ENCODE results near the gene SEC14L2.
"Not testable (repeated sequence)": the region's sequence is repeated elsewhere in the genome, so short reads cannot be mapped to it uniquely, and the experiment has no call there.

The SEC14L2 gene

GRCh38 chr22:30386960-30387827, 9.6 kb upstream of the SEC14L2 start, which contains the start of gene RNF215:
RNF215 (minus strand) TSS chr22:30387411; CDS start chr22:30387313, 98 bp downstream.
- no peaks in the 10 kb centered on the region for H3K9me3 Mint-ChIP-seq
- H3K4me3 Mint-ChIP-seq, result peak within 1 kb of the TSS; percentile 80 to 87
- H3K4me1 Mint-ChIP-seq, result peaks cover 21 to 38% of the 10 kb centered on the region in 2 donors
- H3K27me3 Mint-ChIP-seq, result peaks cover 5 to 6% of the 10 kb centered on the region in 2 donors
- peaks cover 0 to 7% of the 10 kb centered on the region in 2 donors for H3K36me3 Mint-ChIP-seq
- peak within 1 kb of the TSS; percentile 93 for H3K27ac Mint-ChIP-seq
- DNase-seq, result peak; percentile 76
- peak; percentile 82 to 85 for ATAC-seq (replicated peaks)

DNA sequence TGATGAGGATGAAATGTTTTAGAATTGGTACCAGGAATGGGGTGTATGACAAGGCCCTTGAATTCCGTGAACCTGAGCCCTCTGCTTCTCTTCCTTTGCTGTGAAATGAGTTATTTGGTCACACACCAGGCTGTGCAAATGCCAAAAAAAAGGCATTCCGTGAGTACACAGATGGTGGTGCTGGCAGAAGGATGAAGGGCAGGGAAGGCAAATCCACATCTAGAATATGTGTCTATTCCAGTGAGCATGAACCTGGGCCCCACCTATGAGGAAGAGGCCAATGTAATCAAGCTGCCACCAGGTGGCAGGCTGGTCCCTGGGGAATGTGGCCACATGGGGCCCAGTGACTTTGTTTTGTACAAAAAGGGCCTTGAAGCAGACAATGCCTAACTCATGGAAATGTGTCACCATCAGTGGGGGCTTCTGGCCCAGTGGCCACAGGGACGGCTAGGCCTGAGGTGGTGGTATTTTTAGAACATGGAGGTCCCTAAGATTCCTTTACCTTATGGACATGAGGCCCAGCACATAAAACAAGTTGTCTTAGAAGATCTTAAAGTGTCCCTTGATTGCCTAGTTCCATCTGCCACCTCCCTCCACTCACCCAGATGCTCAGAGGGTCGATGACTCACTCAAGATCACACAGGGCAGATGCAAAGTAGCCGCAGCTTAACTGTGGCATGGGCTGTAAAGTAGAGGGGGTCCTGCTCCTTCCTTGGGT, 5.7 kb upstream of the SEC14L2 start:
- peaks cover 29 to 48% of the 10 kb centered on the region in 2 donors for H3K4me1 Mint-ChIP-seq

DNA sequence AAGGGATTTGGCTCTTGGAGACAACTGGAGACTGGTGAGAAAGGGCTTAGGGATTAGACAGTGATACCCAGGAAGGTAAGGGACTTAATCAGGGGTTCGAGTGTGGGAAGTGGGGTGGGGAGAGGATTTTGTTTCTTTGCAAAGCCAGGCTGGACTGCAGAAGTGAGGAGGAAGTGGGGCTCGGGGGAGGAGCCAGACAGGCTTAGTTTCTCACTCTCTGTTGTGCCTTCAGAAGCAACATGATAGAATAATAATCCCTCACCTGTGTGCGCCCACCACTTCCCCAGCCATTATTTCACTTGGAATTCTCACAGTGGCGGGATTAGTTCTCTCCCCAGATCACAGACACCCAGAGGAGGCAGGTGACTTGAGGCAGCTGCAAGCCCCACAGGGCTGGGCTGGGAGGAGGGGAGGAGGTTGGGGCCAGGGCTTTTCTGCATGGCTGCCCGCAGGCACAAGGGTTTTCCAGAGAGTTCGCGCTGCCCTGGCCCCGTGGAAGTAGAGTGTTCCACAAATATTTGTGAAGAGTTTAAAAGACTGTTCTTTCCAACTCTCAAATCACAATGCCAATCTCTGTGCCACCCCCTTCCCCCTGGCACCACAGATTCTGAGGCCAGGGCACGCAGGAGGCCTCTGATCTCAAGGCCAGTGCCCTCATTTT, 4.0 kb upstream of the SEC14L2 start:
- ATAC-seq (replicated peaks) (no peak), DNase-seq (no peak)
- Mint-ChIP-seq H3K36me3 (no peaks in the 10 kb centered on the region), H3K4me3 (no peak overlapping the region), H3K27ac (peak overlapping the region; percentile 25), H3K27me3 (peaks cover 20 to 26% of the 10 kb centered on the region in 2 donors), H3K4me1 (peaks cover 30 to 50% of the 10 kb centered on the region in 2 donors), H3K9me3 (no peaks in the 10 kb centered on the region)

More for the DNA sequence above, 5.7 kb upstream of the SEC14L2 start:
- H3K4me3 Mint-ChIP-seq, result no peak overlapping the region
- H3K27me3 Mint-ChIP-seq, result peaks cover 12 to 15% of the 10 kb centered on the region in 2 donors
- peak; percentile 73 for DNase-seq
- no peaks in the 10 kb centered on the region for H3K9me3 Mint-ChIP-seq
- peak; percentile 64 to 65 for ATAC-seq (replicated peaks)
- peak overlapping the region; percentile 92 for H3K27ac Mint-ChIP-seq
- H3K36me3 Mint-ChIP-seq, result no peaks in the 10 kb centered on the region

- peaks cover 25 to 31% of the 10 kb centered on the region in 2 donors for H3K27me3 Mint-ChIP-seq
- no peak overlapping the region for H3K27ac Mint-ChIP-seq
- H3K9me3 Mint-ChIP-seq, result no peaks in the 10 kb centered on the region
- H3K4me1 Mint-ChIP-seq, result peaks cover 30 to 55% of the 10 kb centered on the region in 2 donors
- no peaks in the 10 kb centered on the region for H3K36me3 Mint-ChIP-seq
- DNase-seq (no peak), ATAC-seq (replicated peaks) (no peak)
- H3K4me3 Mint-ChIP-seq, result no peak overlapping the region
Observed at GRCh38 chr22:30393322-30393680, 3.5 kb upstream of the SEC14L2 start.

GRCh38 chr22:30393885-30394284, 2.9 kb upstream of the SEC14L2 start:
- no peak for ATAC-seq (replicated peaks)
- Mint-ChIP-seq H3K4me3 (no peak overlapping the region), H3K27ac (no peak overlapping the region), H3K27me3 (peaks cover 31 to 37% of the 10 kb centered on the region in 2 donors), H3K36me3 (no peaks in the 10 kb centered on the region), H3K4me1 (peaks cover 30 to 55% of the 10 kb centered on the region in 2 donors), H3K9me3 (no peaks in the 10 kb centered on the region)
- no peak for DNase-seq

DNA sequence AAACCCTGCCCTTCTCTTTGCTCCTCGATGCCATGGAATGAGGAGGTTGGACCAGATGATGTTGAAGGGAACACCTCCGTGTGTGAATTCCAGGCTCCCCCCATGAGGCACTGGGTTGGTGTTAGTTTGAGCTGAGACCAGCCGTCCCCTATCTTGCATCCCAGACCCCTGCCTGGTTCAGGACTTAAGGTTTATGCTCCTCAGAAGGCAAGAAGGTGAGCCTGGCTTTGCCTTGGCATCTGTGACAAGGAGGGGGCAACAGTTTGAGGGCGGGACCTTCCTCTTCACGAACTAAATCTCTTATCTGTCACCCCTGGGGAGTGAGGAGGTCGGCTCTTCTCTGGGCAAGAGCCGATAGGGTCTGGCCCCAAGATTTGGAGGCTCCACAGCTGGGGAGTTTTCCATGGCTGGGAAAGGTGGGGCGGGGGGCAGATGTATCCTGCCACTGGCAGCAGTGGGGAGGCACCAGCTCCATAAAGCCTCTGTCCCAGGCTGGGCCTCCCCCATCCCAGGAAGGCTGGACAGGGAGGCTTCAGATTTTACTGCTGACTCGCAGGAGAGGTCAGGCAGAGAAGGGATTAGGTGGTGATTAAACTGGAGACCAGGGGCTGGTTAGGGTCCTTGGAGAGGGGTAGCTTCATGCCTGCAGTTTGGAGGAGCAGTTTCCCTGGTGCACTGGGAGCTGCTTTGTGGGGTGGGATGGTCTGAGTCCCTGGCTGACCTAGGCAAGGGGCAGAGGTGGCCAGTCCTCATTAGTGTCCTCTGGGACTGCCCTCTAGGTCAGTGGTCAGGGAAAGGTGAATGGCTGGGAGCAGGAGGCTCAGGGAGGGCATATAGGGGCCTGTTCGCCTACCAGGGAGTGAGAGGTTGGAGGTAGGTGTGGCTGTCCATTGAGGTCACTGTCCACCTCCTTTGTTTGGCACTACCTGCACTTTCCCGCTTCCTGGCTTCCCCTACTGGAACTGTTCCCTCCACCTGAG, 1.1 kb downstream of the SEC14L2 start:
- Mint-ChIP-seq H3K9me3 (no peaks in the 10 kb centered on the region), H3K4me3 (peak overlapping the region; percentile 81 to 88), H3K36me3 (peaks cover 0 to under 1% of the 10 kb centered on the region in 2 donors), H3K27ac (no peak overlapping the region), H3K27me3 (peaks cover 34 to 41% of the 10 kb centered on the region in 2 donors), H3K4me1 (peaks cover 13 to 32% of the 10 kb centered on the region in 2 donors)
- ATAC-seq (replicated peaks), result peak in 1 of 2 donors; percentile 16
- DNase-seq, result no peak

- H3K27me3 Mint-ChIP-seq, result peaks cover 34 to 41% of the 10 kb centered on the region in 2 donors
- ATAC-seq (replicated peaks), result no peak
- no peaks in the 10 kb centered on the region for H3K9me3 Mint-ChIP-seq
- peaks cover 0 to 3% of the 10 kb centered on the region in 2 donors for H3K36me3 Mint-ChIP-seq
- DNase-seq, result no peak
- H3K4me1 Mint-ChIP-seq, result peaks cover 10 to 27% of the 10 kb centered on the region in 2 donors
- no peak overlapping the region for H3K27ac Mint-ChIP-seq
- peak overlapping the region in 1 of 2 donors; percentile 2 for H3K4me3 Mint-ChIP-seq
Observed at GRCh38 chr22:30398685-30399680, 2.2 kb downstream of the SEC14L2 start.

DNA sequence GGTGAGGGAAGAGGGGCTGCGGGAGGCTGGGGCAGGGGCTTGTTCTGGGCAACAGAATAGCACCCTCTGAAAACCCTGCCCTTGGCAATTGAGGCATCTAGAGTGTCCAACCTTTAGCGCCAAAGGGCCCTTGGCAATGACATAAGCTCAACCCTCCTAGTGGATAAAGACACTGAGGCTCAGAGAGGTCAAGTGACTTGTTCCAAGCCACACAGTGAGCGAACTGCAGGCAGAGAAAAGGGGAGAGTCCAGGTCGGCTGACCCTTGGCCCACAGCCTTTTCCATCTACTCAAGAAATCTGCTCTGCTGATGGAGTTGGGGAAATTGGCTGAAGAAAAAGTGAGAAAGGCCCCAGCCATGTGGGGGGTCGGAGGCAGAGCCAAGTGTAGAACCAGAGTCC, 2.9 kb downstream of the SEC14L2 start:
- Mint-ChIP-seq H3K9me3 (no peaks in the 10 kb centered on the region), H3K27ac (no peak overlapping the region), H3K4me1 (peaks cover 10 to 27% of the 10 kb centered on the region in 2 donors), H3K4me3 (no peak overlapping the region), H3K36me3 (peaks cover 0 to 3% of the 10 kb centered on the region in 2 donors), H3K27me3 (peaks cover 34 to 41% of the 10 kb centered on the region in 2 donors)
- DNase-seq (no peak), ATAC-seq (replicated peaks) (no peak)

DNA sequence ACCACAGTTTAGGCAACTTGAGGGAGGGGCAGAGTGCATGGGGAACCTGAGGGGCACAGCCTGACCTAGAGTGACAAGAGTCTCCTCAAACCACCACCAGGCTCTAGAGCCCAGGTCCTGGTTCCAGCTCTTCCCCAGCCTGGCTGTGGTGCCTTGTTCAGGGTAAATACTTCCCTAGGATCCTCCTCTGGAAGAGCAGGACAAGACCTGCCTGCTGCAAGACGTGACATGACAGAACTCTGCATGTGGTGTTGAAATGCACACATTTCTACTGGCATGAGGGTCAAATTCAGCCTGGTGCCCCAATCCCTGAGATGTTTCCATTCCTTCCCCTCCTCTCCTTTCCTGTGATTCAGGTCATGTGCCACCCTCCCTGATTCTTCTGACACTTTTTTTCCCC, 3.3 kb downstream of the SEC14L2 start:
- peaks cover 10 to 27% of the 10 kb centered on the region in 2 donors for H3K4me1 Mint-ChIP-seq
- no peak overlapping the region for H3K4me3 Mint-ChIP-seq
- peaks cover 0 to 3% of the 10 kb centered on the region in 2 donors for H3K36me3 Mint-ChIP-seq
- peaks cover 34 to 41% of the 10 kb centered on the region in 2 donors for H3K27me3 Mint-ChIP-seq
- ATAC-seq (replicated peaks), result no peak
- no peaks in the 10 kb centered on the region for H3K9me3 Mint-ChIP-seq
- H3K27ac Mint-ChIP-seq, result no peak overlapping the region
- no peak for DNase-seq

GRCh38 chr22:30401024-30401423, 4.2 kb downstream of the SEC14L2 start:
- H3K9me3 Mint-ChIP-seq, result not testable (repeated sequence)

DNA sequence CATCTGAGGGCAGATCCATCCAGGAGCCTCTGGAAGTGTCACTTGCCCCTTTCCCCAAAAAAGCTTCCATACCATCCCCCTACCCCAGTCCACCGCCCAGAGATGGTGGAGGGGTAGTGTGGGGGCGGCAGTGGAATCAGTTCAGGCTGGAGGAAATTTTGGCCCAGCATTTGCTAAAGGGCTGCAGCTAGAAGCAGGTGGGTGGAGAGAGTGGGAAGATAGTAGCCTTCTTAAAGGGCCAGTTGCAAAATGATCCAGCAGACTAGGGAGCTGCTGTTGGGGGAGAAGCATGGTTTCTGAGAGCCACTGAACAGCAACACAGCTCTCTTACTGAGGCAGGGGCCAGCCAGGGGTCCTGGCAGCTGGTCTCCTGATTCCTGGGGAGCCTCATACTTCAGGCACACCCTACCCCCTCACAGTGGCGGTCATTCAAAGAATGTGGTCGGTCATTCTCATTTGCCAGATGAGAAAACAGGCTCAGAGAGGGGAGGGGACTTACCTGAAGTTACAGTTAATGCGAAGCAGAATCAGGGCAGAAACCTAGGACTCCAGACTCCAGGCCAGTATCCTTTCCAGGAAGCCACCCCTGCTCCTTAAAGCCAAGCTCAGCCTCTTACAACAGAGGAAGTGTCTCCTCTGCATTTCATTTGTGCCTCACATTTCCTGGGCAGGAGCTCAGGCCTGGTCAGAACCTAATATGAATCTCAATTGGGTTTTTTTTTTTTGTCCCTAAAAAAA, 5.4 kb downstream of the SEC14L2 start:
- H3K36me3 Mint-ChIP-seq, result peaks cover 1 to 6% of the 10 kb centered on the region in 2 donors
- no peak for ATAC-seq (replicated peaks)
- H3K9me3 Mint-ChIP-seq, result no peaks in the 10 kb centered on the region
- H3K4me3 Mint-ChIP-seq, result no peak overlapping the region
- no peak overlapping the region for H3K27ac Mint-ChIP-seq
- H3K27me3 Mint-ChIP-seq, result peaks cover 18 to 21% of the 10 kb centered on the region in 2 donors
- H3K4me1 Mint-ChIP-seq, result peaks cover 3 to 16% of the 10 kb centered on the region in 2 donors
- DNase-seq, result no peak

More at GRCh38 chr22:30401024-30401423, 4.2 kb downstream of the SEC14L2 start:
- not testable (repeated sequence) for H3K27ac Mint-ChIP-seq; DNase-seq; H3K36me3 Mint-ChIP-seq; H3K4me3 Mint-ChIP-seq; ATAC-seq (replicated peaks)
- Mint-ChIP-seq H3K4me1 (peaks cover 10 to 27% of the 10 kb centered on the region in 2 donors), H3K27me3 (peaks cover 28 to 32% of the 10 kb centered on the region in 2 donors)

DNA sequence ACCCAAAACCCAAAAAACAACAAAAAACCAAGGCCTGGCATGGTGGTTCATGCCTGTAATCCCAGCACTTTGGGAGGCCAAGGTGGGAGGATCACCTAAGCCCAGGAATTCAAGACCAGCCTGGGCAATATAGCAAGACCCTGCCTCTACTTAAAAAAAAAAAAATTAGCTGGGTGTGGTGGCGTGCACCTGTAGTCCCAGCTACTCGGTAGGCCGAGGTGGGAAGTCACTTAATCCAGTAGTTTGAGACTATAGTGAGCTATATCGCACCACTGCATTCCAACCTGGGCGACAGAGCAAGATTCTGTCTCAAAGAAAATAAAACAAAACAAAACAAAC, 5.9 kb downstream of the SEC14L2 start:
- Mint-ChIP-seq H3K4me1 (peaks cover under 1 to 12% of the 10 kb centered on the region in 2 donors), H3K27me3 (peaks cover 14 to 15% of the 10 kb centered on the region in 2 donors)
- DNase-seq; H3K4me3 Mint-ChIP-seq; H3K9me3 Mint-ChIP-seq; ATAC-seq (replicated peaks); H3K36me3 Mint-ChIP-seq; H3K27ac Mint-ChIP-seq: not testable (repeated sequence)
